Endothelial cell of umbilical vein (primary cell): ENCODE data around the gene KCNJ8. TPM values are rescaled to one million over a fixed set of nuclear protein-coding genes. Genes with fewer than 3 reads are reported as not detected.

Source experiments
- BruUV-seq: library from RNA; stranded (reverse); fragments of 400-500 nt; replicated peaks from 2 replicates; lab custom pipeline; 2021; lab: Mats Ljungman, UMichigan
- CTCF ChIA-PET: fragments of 300-600, 350-600 bp; sonication (Branson Sonifier 250); formaldehyde crosslinking; loops from one replicate; lab custom pipeline; 2021; ENCODE audit warnings: antibody characterized with exemption, inconsistent platforms; lab: Charles Lee
- POLR2A ChIA-PET: fragments of 300-600, 350-600 bp; sonication (Branson Sonifier 250); formaldehyde crosslinking; loops from one replicate; lab custom pipeline; 2021; ENCODE audit warnings: antibody characterized with exemption, inconsistent platforms; lab: Charles Lee
- DNase-seq: peaks from one replicate; pipeline ENCODE4 v3.0.0-alpha.2; 2011; ENCODE audit warnings: low read depth, low spot score
- FAIRE-seq: peaks from 2 replicates; lab custom pipeline; 2011; peaks lifted over from hg19 to GRCh38; lab: Jason Lieb, UNC
- H2AFZ ChIP-seq: 2 replicates; pipeline ENCODE4 v1.6.0; 2012; ENCODE audit warnings: low read depth, low read length, control low read depth, inconsistent platforms
- H3K27ac ChIP-seq: 2 replicates; pipeline ENCODE4 v1.5.1; 2011; ENCODE audit warnings: low read depth, mild to moderate bottlenecking, control low read depth, low read length, moderate library complexity; ENCODE audit not compliant: insufficient read depth
- H3K27me3 ChIP-seq, 2 experiments: 2 replicates each; pipeline versions ENCODE4 v1.6.0 to v1.6.1; 2011; ENCODE audit warnings: low read length in 2 of 2, mixed read lengths in 1 of 2; ENCODE audit not compliant: control insufficient read depth in 2 of 2, insufficient read depth in 2 of 2
- H3K36me3 ChIP-seq, 2 experiments: 2 replicates in 1 of 2; 3 replicates in 1 of 2; pipeline ENCODE4 v1.5.1; 2011; ENCODE audit warnings: low read length in 2 of 2, mild to moderate bottlenecking in 1 of 2, moderate library complexity in 1 of 2; ENCODE audit not compliant: control insufficient read depth in 2 of 2, insufficient read depth in 2 of 2; ENCODE audit errors: extremely low read depth in 1 of 2
- H3K4me1 ChIP-seq: 3 replicates; pipeline ENCODE4 v1.5.1; 2011; ENCODE audit warnings: mild to moderate bottlenecking, low read length; ENCODE audit not compliant: control insufficient read depth, insufficient read depth; ENCODE audit errors: extremely low read depth
- H3K4me2 ChIP-seq: 2 replicates; pipeline ENCODE4 v1.6.1; 2011; ENCODE audit warnings: low read length, control low read depth, mixed read lengths; ENCODE audit not compliant: insufficient read depth
- H3K4me3 ChIP-seq, 3 experiments: fragments of 200-600 bp in 1 of 3; sonication (generic), shearing (Covaris generic) in 1 of 3; replicated peaks in 1 of 3; 2 replicates each; pipeline ENCODE4 v1.5.1; 2011 to 2016; ENCODE audit warnings: control low read depth in 3 of 3, low read length in 3 of 3, mild to moderate bottlenecking in 2 of 3, inconsistent platforms in 1 of 3, low read depth in 1 of 3, moderate library complexity in 1 of 3; ENCODE audit not compliant: insufficient read depth in 1 of 3
- H3K79me2 ChIP-seq: 2 replicates; pipeline ENCODE4 v1.6.0; 2012; ENCODE audit warnings: low read length, inconsistent platforms; ENCODE audit not compliant: control insufficient read depth, insufficient read depth
- H3K9ac ChIP-seq: replicated peaks from 2 replicates; pipeline ENCODE3; 2011; ENCODE audit warnings: low read length, control low read depth; ENCODE audit not compliant: insufficient read depth; ENCODE audit errors: extremely low read depth
- H3K9me1 ChIP-seq: replicated peaks from 3 replicates; pipeline ENCODE4 v1.6.0; 2011; ENCODE audit warnings: mild to moderate bottlenecking, low read length; ENCODE audit not compliant: control insufficient read depth, insufficient read depth; ENCODE audit errors: extremely low read depth
- H3K9me3 ChIP-seq: replicated peaks from 2 replicates; pipeline ENCODE4 v1.5.1; 2012; ENCODE audit warnings: low read length, inconsistent platforms; ENCODE audit not compliant: control insufficient read depth, insufficient read depth
- H4K20me1 ChIP-seq: replicated peaks from 2 replicates; pipeline ENCODE3; 2011; ENCODE audit warnings: mild to moderate bottlenecking, low read length; ENCODE audit not compliant: control insufficient read depth, insufficient read depth; ENCODE audit errors: extremely low read depth
- EZH2 ChIP-seq: IDR thresholded peaks from 2 replicates; pipeline ENCODE4 v1.6.1; 2012; ENCODE audit warnings: borderline replicate concordance, low read depth, mild to moderate bottlenecking, moderate library complexity, low read length, inconsistent platforms; ENCODE audit not compliant: severe bottlenecking
- GATA2 ChIP-seq: IDR thresholded peaks from 2 replicates; pipeline ENCODE4 v1.7.0; 2011; ENCODE audit warnings: low read depth, mild to moderate bottlenecking, moderate library complexity, mixed read lengths, low read length; ENCODE audit not compliant: insufficient read length, insufficient read depth
- JUN ChIP-seq: IDR thresholded peaks from 2 replicates; pipeline ENCODE4 v1.6.1; 2011; ENCODE audit warnings: borderline replicate concordance, low read depth; ENCODE audit not compliant: insufficient read length, insufficient read depth
- MAX ChIP-seq: IDR thresholded peaks from 2 replicates; pipeline ENCODE4 v1.6.1; 2011; ENCODE audit not compliant: insufficient read depth, insufficient read length
- MYC ChIP-seq: IDR thresholded peaks from one replicate; pipeline ENCODE4 v1.6.1; 2011; ENCODE audit warnings: mild to moderate bottlenecking, low read depth, low read length
- POLR2A ChIP-seq: IDR thresholded peaks from 2 replicates; pipeline ENCODE4 v1.6.1; 2012; ENCODE audit warnings: low read depth, mild to moderate bottlenecking, control low read depth, low read length
- POLR2AphosphoS5 ChIP-seq: IDR thresholded peaks from 2 replicates; pipeline ENCODE4 v1.6.1; 2012; ENCODE audit warnings: low read depth, mild to moderate bottlenecking, control low read depth, low read length, moderate library complexity; ENCODE audit not compliant: insufficient read depth
- dilution Hi-C: fragments of 300-500 bp; cut with MboI; formaldehyde crosslinking; loops from one replicate; pipeline ENCODE4 v1.15.0; 2019; ENCODE audit warnings: low sequenced_read_pairs; ENCODE audit not compliant: extremely low pct_ligation_motif_present
- intact Hi-C: fragments of 100-400 bp; cut with micrococcal nuclease; formaldehyde crosslinking; loops from one replicate; pipeline ENCODE4 v1.10.0; 2022
- polyA plus RNA-seq, 4 experiments: library from polyadenylated mRNA; depleted of rRNA in 3 of 4; stranded (reverse) in 3 of 4; unstranded in 1 of 4; fragments of >200 nt; gene quantifications; 2 replicates each; pipeline versions ENCODE4 v1.2.1 to v1.2.3, GENCODE V29; 2011 to 2012; ENCODE audit warnings: missing spikeins in 1 of 4
- total RNA-seq: library from RNA; stranded (reverse); gene quantifications from 2 replicates; pipeline ENCODE4 v1.2.3, GENCODE V29; 2021

KCNJ8 gene
- total and polyA plus RNA-seq, 2 donors (not counting 3 experiments of a cell fraction or from before 2014, with no cell fraction given): not detected

- Histone ChIP-seq H3K4me2 (no peak overlapping the region), H3K4me3 (no peak overlapping the region), H3K4me1 (no peaks in the 10 kb centered on the region), H3K9me3 (no peaks in the 10 kb centered on the region), H3K27ac (no peak overlapping the region), H3K36me3 (no peaks in the 10 kb centered on the region), H4K20me1 (no peaks in the 10 kb centered on the region), H3K9me1 (no peaks in the 10 kb centered on the region), H3K27me3 (no peaks in the 10 kb centered on the region), H3K9ac (no peak overlapping the region), H3K79me2 (no peaks in the 10 kb centered on the region), H2AFZ (no peak overlapping the region)
- CTCF ChIA-PET: no interaction called here
- dilution Hi-C loops (no loop called here), intact Hi-C loops (no loop called here)
- no peak for FAIRE-seq
- no TSS peak for BruUV-seq
- no peak for DNase-seq
- no peak for TF ChIP-seq POLR2AphosphoS5
- POLR2A ChIA-PET: no interaction called here
Measured at GRCh38 chr12:21819236-21819635, 44.7 kb upstream of the KCNJ8 start.

GRCh38 chr12:21818627-21819026 lies 44.1 kb upstream of the KCNJ8 start:
- no TSS peak for BruUV-seq
- no peak for TF ChIP-seq MAX
- TF ChIP-seq EZH2: no peak
- no peak for TF ChIP-seq GATA2
- no peak for TF ChIP-seq MYC
- TF ChIP-seq JUN: no peak
- no peak for TF ChIP-seq POLR2A
- ChIA-PET CTCF (no interaction called here), POLR2A (no interaction called here)
- Histone ChIP-seq H3K4me3 (no peak overlapping the region), H4K20me1 (no peaks in the 10 kb centered on the region), H3K27ac (no peak overlapping the region), H2AFZ (no peak overlapping the region), H3K36me3 (no peaks in the 10 kb centered on the region), H3K9ac (no peak overlapping the region), H3K9me3 (no peaks in the 10 kb centered on the region), H3K27me3 (no peaks in the 10 kb centered on the region), H3K9me1 (no peaks in the 10 kb centered on the region), H3K79me2 (no peaks in the 10 kb centered on the region), H3K4me1 (no peaks in the 10 kb centered on the region), H3K4me2 (no peak overlapping the region)
- dilution Hi-C loops: no loop called here
- intact Hi-C loops: no loop called here
- FAIRE-seq (no peak), DNase-seq (no peak)
